GM23338 (cell line): ENCODE measurements around the gene MRTFA.

ENCODE experiments used
- CREB1 ChIP-seq: fragments of 250-450 bp; sonication (Bioruptor Pico); IDR thresholded peaks from 2 replicates; pipeline ENCODE4 v1.5.0; 2020; ENCODE audit warnings: low read depth, mild to moderate bottlenecking, moderate library complexity
- EZH2 ChIP-seq: fragments of 200-600 bp; sonication (generic); IDR thresholded peaks from one replicate; pipeline ENCODE4 v1.8.0; 2017; ENCODE audit warnings: antibody characterized with exemption, mild to moderate bottlenecking, low read depth; ENCODE audit not compliant: unreplicated experiment
- POLR2AphosphoS5 ChIP-seq: IDR thresholded peaks from 2 replicates; pipeline ENCODE4 v1.6.1; 2016; ENCODE audit warnings: antibody characterized with exemption, low read depth
- TF ChIP-seq, protein P1 (sequence below), 2 experiments: fragments of 200-600 bp in 1 of 2; sonication (generic) in 1 of 2; conservative IDR thresholded peaks; 2 replicates each; pipeline versions ENCODE4 v1.5.1 to v1.6.1; 2016 to 2017; ENCODE audit warnings: antibody characterized with exemption in 2 of 2, low read depth in 2 of 2, mild to moderate bottlenecking in 2 of 2, moderate library complexity in 1 of 2

DNA sequence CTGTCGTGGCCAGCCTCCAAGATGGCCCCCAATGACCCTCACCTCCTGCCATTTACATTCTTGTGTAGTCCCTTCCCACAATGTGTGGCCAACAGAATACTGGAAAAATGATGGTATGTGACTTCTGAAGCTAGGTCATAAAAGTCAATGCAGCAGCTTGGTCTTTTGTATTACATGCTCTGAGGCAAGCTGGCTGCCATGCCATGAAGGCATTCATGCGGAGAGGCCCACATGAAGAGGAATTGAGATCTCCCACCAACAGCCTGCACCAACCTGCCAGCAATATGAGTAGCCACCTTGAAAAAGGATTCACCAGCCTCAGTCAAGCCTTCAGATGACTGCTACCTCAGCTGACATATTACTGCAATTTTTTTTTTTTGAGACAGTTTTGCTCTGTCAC is 4.6 kb downstream of the MRTFA start:
- TF ChIP-seq, protein P1, sequence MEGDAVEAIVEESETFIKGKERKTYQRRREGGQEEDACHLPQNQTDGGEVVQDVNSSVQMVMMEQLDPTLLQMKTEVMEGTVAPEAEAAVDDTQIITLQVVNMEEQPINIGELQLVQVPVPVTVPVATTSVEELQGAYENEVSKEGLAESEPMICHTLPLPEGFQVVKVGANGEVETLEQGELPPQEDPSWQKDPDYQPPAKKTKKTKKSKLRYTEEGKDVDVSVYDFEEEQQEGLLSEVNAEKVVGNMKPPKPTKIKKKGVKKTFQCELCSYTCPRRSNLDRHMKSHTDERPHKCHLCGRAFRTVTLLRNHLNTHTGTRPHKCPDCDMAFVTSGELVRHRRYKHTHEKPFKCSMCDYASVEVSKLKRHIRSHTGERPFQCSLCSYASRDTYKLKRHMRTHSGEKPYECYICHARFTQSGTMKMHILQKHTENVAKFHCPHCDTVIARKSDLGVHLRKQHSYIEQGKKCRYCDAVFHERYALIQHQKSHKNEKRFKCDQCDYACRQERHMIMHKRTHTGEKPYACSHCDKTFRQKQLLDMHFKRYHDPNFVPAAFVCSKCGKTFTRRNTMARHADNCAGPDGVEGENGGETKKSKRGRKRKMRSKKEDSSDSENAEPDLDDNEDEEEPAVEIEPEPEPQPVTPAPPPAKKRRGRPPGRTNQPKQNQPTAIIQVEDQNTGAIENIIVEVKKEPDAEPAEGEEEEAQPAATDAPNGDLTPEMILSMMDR (conservative IDR thresholded peaks at IDR 0.05; ENCODE audit: low read depth in 2 of 2), result no peak
- no peak for TF ChIP-seq CREB1
- no peak for TF ChIP-seq POLR2AphosphoS5
- TF ChIP-seq EZH2, result no peak
